GM12892 (cell line): ENCODE data around the gene RPL6.

Experiments
- POLR2AphosphoS5 ChIP-seq: IDR thresholded peaks from 2 replicates; pipeline ENCODE4 v1.6.1; 2011; ENCODE audit warnings: low read depth, low read length, control low read depth
- TAF1 ChIP-seq: IDR thresholded peaks from 2 replicates; pipeline ENCODE4 v1.6.1; 2011; ENCODE audit warnings: low read depth, mild to moderate bottlenecking, control low read depth, low read length, borderline replicate concordance

- TF ChIP-seq TAF1 (no peak), POLR2AphosphoS5 (no peak)
Observed at GRCh38 chr12:112409906-112410244, 470 bp upstream of the RPL6 start.
